AG09319 (cell line): ENCODE results near the gene USP51.

Source experiments
- DNase-seq: peaks from one replicate; pipeline ENCODE4 v3.0.0-alpha.2; 2010; ENCODE audit warnings: low read depth; ENCODE audit errors: extremely low read depth
- CTCF ChIP-seq: IDR thresholded peaks from 2 replicates; pipeline ENCODE4 v1.5.1; 2011; ENCODE audit warnings: low read depth, mild to moderate bottlenecking, inconsistent platforms, low read length, moderate library complexity

The USP51 gene

GRCh38 chrX:55490974-55491373 lies 1.3 kb upstream of the USP51 start:
- no peak for DNase-seq
- no peak for TF ChIP-seq CTCF

- TF ChIP-seq CTCF = no peak
These were observed 473 bp upstream of the USP51 start for GRCh38 chrX:55490121-55490520.

GRCh38 chrX:55488593-55489313 lies 895 bp downstream of the USP51 start:
- DNase-seq = no peak
- no peak for TF ChIP-seq CTCF

More at GRCh38 chrX:55490121-55490520, 473 bp upstream of the USP51 start:
- DNase-seq = no peak

- TF ChIP-seq CTCF = no peak
- no peak for DNase-seq
These were observed 1.5 kb downstream of the USP51 start for GRCh38 chrX:55488006-55488592.

- no peak for TF ChIP-seq CTCF
- no peak for DNase-seq
These were observed 2.5 kb downstream of the USP51 start for GRCh38 chrX:55487143-55487542.

- no peak for TF ChIP-seq CTCF
- DNase-seq = no peak
These were observed 2.9 kb downstream of the USP51 start for GRCh38 chrX:55486736-55487135.

- TF ChIP-seq CTCF = no peak
- no peak for DNase-seq
These were observed 4.7 kb downstream of the USP51 start for GRCh38 chrX:55484948-55485347.
